ENCODE results near the gene GRB7. TPM values are rescaled to one million over a fixed set of nuclear protein-coding genes. Genes with fewer than 3 reads are reported as not detected.

Gene GRB7
- total and polyA plus RNA-seq, 10 of the 15 experiments (the other 5 are each of a cell fraction or from before 2014, with no cell fraction given): 0.05 to 0.34 (median 0.19) TPM; not detected in 4

- TF ChIP-seq ZBTB4 (CRISPR knock-in tag; IDR thresholded peaks at IDR 0.05) (no peak), SRF (IDR thresholded peaks at IDR 0.05; ENCODE audit: low read depth in 2 of 2, low read length in 2 of 2) (peak in 1 of 2 experiments; percentile 56; a peak in 1 of 4 replicates), NFIC (IDR thresholded peaks at IDR 0.05; ENCODE audit: low read depth, low read length) (peak; percentile 79), ELK1 (IDR thresholded peaks at IDR 0.05; ENCODE audit: low read depth, low read length) (peak; percentile 40; the same call in 1 of the 2 replicates), SUZ12 (IDR thresholded peaks at IDR 0.05; ENCODE audit: unreplicated experiment) (no peak), RBBP5 (conservative IDR thresholded peaks at IDR 0.05) (no peak), DPF2 (IDR thresholded peaks at IDR 0.05) (peak; percentile 99), NFXL1 (IDR thresholded peaks at IDR 0.05; ENCODE audit: borderline replicate concordance) (no peak), ZNF217 (IDR thresholded peaks at IDR 0.05) (peak; percentile 63; the same call in 1 of the 2 replicates)
These were observed 16.6 kb downstream of the GRB7 start (continued) for GRCh38 chr17:39754161-39754957.
